Stimulated activated naive CD4-positive, alpha-beta T cell treated with Interleukin-2 at 50 U/mL for 16 hours (primary cell): ENCODE data around the gene GCNT3.

Source experiments
- DNase-seq: peaks from one replicate; lab custom pipeline; 2025; lab: John Stamatoyannopoulos, UW

Gene GCNT3, protein sequence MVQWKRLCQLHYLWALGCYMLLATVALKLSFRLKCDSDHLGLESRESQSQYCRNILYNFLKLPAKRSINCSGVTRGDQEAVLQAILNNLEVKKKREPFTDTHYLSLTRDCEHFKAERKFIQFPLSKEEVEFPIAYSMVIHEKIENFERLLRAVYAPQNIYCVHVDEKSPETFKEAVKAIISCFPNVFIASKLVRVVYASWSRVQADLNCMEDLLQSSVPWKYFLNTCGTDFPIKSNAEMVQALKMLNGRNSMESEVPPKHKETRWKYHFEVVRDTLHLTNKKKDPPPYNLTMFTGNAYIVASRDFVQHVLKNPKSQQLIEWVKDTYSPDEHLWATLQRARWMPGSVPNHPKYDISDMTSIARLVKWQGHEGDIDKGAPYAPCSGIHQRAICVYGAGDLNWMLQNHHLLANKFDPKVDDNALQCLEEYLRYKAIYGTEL

DNA sequence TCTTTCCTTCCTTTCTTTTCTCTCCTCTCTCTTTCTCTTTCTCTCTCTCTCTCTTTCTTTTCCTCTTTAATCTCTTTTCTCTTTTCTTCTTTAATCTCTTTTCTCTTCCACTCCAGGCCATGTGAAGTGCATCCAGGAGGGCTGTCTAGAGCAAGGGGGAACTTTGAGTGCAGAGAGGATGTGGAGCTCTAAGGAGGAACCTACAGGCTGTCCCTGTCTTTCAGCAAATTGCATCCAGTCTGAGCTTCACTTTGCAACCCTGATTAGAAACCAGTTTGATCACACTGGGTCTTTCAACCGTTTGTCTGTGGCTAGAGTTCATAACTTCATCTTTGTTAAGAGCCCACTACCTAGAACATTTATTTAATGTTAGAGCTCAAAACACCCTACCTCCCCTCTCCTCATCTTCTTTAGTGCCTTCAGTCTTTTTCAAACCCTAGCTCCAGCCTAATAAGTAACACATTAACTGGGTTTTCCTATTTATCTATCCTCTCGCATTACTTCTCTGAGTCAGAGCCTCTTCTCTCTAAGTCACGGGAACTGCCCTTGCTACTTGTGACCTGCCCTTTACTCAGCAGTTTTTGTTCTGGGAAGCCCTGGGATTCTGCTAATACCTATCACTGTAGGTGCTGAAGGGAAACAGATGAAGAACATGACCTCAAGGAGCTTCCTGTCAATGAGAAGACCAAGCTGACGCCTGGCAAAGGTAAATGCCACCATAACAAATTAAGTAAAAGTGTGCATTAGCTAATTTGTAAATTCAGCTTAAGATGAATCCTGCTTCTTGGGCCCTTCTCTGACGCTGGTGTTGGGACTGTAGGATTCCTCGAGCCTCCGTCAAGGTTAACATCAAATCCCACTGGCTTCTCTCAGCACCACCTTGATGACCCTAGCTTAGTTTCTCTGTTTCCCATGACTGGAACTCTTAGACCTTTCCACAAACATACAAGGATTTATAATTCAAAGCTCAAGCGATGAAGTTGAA lies at the start of gene GCNT3:
GCNT3 (plus strand) TSS at position 508 of the 985 bp plus-strand sequence. CDS start 6,456 bp downstream, outside the sequence.
- DNase-seq = no peak

DNA sequence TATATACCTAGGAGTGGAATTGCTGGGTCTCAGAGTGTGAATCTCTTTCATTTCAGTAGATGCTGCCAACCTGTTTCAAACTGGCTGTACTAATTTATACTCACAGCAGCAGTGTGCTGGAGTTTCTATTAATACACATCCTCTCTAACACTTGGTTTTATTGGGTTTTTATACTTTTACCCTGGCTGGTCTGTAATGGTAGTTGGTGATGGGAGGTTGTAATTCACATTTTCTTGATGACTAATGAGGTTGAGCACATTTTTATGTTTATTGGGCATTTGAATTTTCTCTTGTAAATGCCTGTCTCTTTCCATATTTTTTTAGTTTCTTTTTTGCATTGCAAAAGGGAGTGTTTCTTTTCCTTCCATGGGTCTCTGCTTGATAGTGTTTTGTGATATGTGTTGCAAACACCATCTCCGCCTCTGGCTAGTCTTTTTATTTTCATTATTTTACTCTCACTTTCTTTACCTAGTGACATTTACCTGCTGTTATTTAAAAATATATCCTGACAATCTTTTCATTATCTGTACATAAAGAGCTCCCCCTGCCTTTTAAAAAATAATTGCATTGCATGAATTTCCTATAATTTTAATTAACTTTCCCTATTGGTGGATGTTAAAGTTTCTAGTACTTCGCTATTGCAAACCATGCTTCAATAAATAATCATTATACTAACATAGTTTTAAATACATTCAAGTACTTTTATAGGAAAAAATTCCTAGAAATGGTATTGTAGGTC lies 49.0 kb upstream of the GCNT3 start:
- no peak for DNase-seq

DNA sequence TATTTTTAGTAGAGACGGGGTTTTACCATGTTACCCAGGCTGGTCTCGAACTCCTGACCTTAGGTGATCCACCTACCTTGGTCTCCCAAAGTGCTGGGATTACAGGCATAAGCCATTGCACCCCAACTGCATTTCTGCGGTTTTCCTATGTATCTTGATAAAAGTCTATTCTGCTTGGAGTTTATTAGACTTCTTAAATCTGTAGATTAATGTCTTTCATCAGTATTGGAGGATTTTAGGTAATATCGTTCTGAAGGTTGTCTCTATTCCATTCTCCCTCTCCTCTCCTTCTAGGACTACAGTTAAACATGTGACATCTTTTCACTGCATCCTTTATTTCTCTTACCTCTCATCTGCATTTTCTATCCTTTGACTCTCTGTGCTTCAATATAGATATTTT lies 46.3 kb upstream of the GCNT3 start:
- DNase-seq = no peak

DNA sequence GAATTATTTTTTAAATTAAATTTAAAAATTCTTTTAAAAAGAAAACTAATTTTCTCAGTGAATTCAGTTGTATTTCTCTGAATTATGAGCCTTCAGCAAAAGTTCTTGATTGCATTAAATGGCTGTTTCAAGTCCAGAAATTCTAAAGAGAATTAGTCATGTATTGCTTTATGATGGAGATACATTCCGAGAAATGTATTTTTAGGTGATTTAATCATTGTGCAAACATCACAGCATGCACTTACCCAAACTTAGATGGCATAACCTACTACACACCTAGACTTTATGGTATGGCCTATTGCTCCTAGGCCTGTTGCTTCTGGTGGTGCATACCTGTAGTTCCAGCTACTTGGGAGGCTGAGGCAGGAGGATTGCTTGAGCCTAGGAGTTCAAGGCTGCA lies 44.3 kb upstream of the GCNT3 start:
- no peak for DNase-seq

DNA sequence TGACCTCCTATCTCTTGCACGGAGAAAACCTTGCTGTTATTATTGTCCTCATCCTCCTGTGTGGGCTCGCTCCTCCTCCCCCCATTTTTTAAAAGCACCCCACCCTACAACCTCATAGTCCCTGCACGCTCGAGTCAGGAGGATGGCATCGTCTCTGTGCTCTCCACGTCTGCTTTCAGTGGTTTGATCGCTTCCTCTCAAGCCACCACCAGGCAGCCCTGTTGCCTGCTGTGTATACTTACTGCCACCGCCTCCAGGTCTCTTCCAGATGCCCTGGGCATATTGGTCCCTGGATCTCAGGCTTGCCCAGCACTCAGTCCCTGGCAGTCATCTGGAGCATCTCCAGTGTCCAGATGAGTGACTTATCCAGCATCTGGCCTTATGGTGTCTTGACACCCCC lies 42.1 kb upstream of the GCNT3 start:
- DNase-seq = no peak

DNA sequence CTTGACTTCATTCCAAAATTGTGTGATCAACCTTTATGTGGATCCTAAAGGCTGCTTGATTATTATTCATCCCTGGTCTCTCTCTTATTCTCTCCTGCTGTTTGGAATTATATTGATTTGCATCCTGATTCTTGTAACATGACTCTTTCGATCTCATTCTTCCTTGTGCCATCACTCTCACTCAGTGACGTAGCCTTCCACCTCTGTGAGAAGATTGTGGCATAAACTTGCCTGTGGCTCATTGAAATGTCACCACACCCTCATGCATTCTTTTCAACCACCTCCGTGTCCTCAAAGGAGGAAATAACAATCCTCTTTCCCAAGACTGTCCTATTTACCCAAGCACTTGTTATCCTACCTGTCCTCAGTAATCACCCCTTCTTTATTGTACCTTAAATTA lies 41.3 kb upstream of the GCNT3 start:
- DNase-seq = no peak

DNA sequence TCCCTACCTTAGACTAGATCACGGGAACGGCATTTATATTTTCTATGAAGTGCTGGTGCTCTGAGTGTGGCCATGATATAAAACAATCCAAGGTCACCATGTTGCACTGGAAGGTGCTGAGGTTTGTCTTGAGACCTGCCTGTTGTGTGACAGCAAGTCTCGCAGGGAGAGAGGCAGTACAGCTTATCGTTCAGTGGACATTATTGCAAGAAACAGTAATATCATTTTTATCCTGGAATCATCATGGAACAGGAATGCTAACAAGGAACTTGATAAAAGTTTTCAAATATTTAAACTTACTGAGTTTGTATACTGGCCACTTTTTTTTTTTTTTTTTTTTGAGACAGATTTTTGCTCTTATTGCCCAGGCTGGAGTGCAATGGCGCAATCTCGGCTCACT lies 40.0 kb upstream of the GCNT3 start:
- no peak for DNase-seq

DNA sequence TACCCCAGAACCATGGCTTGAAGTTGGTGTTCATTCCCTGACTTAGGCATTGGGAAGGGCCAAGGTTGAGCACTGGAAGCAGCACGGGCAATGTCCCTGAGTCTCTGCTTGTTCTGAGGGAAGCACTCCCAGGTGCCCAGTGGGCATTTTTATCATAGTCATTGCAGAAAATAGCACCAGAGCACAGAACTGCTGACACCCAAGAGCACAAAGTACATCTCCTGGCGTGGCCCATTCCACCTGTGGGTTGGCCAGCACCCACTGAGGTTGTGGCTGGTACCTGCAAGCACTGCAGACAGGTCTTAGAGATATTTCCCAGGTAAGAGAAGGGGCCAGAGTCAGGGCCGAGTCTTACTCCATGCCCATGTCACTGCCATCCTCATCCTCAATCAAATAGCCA lies 28.5 kb upstream of the GCNT3 start:
- no peak for DNase-seq

DNA sequence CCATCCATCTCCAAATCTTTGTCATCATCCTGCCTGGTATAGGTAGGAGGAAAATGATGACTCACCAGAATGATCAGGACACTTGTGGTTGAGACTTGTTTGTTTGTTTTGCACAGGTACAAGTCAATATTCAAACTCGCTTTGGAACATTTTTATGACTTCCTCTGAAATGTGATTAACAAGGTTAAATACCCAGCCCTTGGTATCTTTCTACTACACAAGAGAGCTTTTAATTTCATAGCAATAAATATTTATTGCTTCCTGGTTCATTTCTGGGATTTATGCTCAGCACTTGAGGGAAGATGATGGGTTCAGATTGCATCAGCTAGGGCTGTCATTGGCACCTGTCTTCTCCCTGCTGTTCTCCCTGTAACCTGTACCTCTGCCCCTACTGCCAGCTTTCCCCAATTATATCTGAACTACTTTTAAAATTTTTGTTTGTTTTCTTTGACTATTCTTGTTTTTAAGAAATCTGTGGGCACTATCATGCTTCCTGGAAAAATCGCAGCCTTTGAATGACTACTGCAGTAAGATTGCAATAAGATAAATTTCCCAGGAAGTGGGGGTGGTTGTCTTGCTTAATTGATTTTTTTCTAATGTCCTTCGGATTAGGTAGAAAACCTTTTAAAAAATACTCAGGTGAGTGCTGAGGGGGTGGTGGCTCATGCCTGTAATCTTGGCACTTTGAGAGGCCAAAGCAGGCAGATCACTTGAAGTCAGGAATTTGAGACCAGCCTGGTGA lies 24.3 kb upstream of the GCNT3 start:
- no peak for DNase-seq

DNA sequence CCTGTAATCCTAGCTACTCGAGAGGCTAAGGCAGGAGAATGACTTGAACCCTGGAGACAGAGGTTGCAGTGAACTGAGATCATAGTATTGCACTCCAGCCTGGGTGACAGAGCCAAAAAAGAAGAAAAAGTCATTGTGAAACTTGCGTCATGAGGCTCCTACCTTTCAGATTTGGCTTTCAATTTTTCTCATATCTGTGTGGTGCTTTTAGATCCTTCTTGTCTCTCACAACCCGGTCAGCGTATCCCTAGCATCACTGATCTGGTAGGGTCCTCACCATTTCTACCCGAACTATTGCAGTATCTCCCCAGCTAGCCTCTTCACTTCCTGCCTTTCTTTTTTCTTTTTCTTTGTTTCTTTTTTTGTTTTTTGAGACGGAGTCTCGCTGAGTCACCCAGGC lies 21.6 kb upstream of the GCNT3 start:
- DNase-seq = no peak

DNA sequence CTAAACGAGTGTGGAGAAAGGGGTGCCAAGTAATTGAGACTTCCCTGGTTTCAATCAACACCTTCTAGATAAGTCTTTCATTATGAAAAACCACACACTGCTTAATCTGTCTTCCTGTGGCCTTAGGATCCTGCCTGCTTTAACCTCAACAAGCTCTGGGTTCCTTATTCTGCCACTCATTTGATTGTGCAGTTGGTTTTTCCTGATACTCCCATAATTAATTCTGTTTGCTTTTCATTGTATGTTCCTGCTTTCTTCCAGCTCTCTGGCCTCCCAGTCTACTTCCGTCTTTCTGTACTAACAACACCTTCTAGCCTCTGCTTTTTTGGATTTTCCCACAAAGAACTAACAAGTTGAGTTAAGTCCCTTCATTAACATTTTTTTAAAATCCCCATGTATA lies 20.2 kb upstream of the GCNT3 start:
- no peak for DNase-seq

DNA sequence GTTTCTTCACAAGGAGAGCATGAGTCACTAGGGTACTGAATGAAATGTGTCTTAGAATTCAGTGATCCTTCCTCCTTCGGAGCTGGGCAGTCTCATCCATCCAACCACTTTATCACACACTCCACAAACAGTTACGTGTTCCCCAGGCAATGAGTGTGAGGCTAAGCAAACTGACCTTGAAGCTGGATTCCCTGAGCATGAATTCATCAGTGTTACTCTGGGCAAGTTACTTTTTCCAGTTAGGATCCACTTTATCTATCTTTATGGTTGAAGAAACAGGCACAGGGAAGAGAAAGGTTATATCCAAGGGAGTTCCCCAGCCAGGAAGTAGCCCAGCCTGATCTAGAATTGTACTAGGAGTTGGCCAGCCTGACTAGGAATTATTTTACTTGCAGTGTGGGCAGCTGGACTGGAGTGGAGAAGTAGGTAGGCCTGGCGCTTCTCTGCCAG lies 17.1 kb upstream of the GCNT3 start:
- DNase-seq = no peak

DNA sequence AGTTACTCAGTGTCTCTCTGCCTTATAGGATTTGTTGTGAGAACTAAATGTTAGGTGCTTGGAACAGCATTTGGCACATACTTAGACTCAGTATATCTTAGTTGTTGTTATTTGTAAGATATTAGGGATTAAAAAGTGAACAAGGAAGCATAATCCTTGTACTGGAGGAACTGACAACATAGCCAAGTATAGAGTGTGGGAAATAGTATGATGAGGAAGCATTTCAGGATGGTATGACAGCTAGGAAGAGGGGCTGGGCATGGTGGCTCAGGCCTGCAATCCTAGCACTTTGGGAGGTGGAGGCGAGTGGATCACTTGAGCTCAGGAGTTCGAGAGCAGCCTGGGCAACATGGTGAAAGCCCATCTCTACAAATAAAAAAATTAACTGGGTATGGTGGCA lies 16.6 kb upstream of the GCNT3 start:
- DNase-seq = no peak

DNA sequence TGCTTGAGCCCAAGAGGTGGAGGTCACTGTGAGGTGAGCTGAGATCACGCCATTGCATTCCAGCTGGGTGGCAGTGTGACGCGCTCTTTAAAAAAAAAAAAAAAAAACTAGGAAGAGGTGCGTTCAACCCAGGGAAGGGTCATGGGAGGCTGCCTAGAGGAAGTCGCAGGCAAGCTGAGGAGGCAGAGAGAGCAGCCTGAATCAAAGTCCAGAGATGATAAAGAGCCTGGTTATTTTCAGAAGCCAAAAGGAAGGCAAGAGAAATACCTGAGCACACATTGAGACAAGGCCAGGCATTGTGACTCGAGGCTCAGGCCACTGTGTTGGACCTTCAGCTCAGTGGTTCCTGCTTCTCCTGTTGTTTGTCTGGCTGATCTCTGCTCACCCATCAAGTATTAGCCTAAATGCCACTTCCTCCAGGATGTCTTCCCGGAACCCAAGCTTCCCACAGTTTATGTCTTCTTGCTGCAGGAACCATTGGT lies 16.1 kb upstream of the GCNT3 start:
- no peak for DNase-seq

DNA sequence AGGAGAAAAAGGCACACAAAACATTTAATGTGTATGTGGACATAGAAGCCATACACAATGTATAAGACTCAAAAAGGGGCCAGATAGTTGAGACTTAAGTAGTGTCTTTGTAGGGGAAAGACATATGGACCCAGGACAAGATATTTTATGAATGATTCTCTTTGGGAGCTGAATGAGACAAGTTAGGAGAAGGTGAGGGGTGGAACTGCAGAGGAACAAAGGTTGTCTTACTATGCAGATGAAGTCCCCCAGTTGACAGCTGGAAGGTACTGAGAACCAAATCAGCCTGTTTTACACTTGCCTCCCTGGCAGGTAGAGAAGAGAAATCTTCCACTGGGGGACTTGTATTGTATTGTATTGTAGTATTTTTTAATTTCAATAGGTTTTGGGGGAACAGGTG lies 14.9 kb upstream of the GCNT3 start:
- no peak for DNase-seq

DNA sequence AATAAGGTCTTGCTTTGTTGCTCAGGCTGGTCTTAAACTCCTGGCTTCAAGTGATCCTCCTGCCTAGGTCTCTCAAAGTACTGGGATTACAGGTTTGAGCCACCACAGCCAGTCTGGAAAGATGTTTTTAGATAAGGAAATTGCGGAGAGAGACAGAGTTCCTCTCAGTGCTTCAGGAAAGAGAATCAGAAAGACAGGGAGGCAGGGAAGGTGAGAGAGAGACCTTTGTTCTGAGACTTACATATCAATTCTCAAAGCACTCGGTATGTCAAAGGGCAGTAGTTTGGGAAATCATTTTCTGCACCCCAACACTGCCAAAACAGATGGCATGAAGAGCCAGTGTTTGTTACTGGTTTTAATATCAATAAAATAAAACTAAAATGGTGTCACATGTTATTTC lies 13.1 kb upstream of the GCNT3 start:
- no peak for DNase-seq

DNA sequence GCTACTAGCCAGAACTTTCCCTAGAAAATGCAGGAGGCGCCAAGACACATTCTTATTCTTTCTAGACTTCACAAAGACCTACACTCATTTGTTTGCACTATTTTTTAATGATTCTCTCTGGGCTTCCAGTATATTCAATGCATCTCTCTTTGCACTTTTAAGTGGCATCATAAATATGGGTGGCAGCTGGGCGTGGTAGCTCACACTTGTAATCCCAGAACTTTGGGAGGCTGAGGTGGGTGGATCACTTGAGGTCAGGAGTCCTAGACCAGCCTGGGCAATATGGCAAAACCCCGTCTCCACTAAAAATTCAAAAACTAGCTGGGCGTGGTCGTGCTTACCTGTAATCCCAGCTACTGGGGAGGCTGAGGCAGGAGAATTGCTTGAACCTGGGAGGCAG lies 5.6 kb upstream of the GCNT3 start:
- DNase-seq = no peak

DNA sequence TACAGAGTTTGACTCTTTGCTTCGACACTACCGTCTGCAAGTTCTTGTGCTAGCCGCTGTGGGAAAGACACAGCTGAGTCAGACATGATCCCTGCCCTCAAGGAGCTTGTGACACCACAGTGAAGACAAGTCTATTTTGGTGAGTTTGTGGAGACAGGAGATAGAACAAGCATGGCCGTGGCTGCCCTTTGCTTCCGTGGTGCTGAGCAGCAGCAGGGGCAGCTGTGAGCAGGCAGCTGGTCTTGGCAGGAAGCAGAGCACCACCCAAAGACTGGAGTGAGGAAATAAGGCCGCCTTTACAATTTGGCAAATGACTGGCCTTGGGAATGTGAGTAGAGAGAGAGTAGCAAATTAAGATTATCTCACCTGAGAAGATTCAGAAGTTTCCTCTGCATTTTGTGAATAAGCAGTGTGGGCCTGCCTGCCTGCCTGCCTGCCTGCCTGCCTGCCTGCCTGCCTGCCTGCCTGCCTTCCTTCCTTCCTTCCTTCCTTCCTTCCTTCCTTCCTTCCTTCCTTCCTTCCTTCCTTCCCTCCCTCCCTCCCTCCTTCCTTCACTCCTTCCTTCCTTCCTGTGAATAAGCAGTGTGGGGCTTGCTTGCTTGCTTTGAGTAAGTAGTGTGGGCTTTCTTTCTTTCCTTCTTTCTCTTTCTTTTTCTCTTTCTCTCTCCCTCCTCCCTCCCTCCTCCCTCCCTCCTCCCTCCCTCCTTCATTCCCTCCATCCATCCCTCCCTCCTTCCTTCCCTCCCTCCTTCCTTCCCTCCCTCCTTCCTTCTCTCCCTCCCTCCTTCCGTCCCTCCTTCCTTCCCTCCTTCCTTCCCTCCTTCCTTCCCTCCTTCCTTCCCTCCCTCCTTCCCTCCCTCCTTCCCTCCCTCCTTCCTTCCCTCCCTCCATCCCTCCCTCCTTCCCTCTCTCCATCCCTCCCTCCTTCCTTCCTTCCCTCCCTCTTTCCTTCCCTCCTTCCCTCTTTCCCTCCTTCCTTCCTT lies 1.6 kb upstream of the GCNT3 start:
- DNase-seq = no peak

DNA sequence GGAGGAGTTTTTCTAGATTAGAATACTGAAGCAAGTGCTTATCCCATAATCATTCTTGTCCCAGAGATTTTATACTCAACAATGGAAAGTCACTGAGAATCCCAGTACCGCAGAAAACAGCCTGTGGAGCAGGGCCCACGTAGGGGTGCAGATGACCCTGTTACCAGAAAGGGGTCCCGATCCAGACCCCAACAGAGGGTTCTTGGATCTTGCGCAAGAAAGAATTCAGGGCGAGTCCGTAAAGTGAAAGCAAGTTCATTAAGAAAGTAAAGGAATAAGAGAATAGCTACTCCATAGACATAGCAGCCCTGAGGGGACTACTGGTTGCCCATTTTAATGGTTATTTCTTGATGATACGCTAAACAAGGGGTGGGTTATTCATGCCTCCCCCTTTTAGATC lies 2.6 kb downstream of the GCNT3 start:
- no peak for DNase-seq

DNA sequence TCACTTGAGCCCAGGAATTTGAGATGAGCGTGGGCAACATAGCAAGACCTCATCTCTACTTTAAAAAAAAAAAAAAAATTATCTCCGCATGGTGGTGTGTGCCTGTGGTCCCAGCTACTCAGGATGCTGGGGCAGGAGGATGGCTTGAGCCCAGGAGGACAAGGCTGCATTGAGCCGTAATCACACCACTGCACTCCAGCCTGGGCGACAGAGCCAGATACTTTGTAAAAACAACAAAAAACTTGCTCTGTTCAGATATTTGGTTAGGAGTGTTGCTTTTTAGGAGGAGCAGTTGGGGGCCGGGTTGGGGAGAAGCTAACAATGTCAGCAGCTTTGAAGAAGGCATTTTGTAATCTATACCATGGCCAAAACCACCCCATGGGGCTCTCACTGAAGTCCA lies 4.1 kb downstream of the GCNT3 start:
- no peak for DNase-seq
